GM10266 (cell line): ENCODE results near the gene BBS2.

Experiments
- DNase-seq: peaks from one replicate; pipeline ENCODE4 v3.0.0; 2012; ENCODE audit errors: extremely low spot score
- TF ChIP-seq, protein P1 (sequence below): IDR thresholded peaks from 2 replicates; pipeline ENCODE4 v1.5.1; 2012; ENCODE audit warnings: mild to moderate bottlenecking, low read depth; ENCODE audit not compliant: control insufficient read depth, insufficient read depth; ENCODE audit errors: missing control alignments

The BBS2 gene

DNA sequence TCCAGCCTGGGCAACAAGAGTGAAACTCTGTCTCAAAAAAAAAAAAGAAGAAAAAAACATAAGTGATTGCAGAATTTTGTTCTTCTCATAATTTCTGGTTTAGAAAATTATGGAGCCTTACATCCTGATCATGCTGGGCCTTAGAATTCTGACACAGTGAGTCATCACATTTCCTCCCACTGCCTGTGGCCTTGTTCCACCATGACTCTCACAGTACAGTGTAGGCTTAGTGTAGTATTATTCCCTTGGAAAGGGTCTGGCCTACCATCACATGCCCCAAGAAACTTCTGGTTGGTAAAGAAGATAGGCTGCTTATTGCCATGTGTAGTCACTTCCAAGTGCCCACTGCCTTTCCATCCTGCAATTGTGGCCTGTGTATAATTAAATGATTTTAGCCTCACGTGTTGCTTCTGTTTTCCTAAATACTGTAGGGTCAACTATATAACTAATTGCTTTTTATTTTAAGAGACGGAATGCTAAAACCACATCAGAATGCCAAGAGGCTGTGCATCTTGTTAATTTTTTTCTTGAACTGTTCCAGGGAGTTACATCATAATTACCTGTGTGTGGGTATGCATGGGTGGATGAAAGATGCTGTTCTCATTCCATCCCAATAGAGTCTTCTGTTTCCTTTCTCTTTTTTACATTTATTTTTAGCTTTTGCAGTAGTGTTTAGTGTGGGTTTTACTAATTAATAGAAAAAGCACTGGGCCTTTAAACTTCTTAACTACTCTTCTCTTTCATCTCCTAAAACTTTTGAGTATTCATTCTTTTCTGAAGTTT, 42.5 kb downstream of the BBS2 start:
- DNase-seq, result no peak
- TF ChIP-seq, protein P1, sequence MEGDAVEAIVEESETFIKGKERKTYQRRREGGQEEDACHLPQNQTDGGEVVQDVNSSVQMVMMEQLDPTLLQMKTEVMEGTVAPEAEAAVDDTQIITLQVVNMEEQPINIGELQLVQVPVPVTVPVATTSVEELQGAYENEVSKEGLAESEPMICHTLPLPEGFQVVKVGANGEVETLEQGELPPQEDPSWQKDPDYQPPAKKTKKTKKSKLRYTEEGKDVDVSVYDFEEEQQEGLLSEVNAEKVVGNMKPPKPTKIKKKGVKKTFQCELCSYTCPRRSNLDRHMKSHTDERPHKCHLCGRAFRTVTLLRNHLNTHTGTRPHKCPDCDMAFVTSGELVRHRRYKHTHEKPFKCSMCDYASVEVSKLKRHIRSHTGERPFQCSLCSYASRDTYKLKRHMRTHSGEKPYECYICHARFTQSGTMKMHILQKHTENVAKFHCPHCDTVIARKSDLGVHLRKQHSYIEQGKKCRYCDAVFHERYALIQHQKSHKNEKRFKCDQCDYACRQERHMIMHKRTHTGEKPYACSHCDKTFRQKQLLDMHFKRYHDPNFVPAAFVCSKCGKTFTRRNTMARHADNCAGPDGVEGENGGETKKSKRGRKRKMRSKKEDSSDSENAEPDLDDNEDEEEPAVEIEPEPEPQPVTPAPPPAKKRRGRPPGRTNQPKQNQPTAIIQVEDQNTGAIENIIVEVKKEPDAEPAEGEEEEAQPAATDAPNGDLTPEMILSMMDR, result no peak

DNA sequence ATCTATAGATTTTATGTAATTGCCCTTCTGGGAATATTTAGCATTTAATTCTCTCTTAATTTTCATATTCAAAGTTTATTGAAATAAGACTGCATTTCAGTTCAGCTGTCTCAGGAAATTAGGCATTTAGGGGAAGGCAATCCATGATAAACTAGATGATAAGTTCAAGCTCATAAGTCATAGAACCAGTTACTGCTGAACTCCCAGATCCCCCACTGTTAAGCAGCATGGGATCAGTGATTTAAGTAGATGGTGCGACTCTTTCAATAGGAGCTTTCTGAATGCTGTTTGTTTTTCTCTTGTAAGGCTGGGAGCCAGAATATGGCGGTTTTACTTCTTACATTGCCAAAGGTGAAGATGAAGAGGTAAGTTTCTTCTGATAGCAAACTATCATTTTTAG, 44.6 kb downstream of the BBS2 start:
- DNase-seq, result no peak
- TF ChIP-seq, protein P1, result no peak

DNA sequence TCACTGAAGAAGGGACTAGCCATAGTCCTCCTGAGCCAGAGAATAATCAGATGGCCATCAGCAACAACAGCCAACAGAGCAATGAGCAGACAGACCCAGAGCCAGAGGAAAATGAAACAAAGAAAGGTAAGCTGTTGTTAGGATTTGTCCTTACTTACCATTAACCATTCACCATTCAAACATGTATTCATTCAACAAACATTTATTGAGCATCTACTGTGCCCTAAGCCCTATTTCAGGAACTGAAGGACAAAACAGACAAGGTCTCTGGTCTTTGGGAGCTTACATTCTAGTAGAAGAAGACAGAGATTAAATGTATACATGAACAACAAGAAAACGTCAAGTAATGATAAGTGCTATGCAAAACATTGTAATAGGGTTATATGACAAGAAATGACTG, 49.2 kb downstream of the BBS2 start:
- TF ChIP-seq, protein P1, result no peak
- DNase-seq, result no peak

DNA sequence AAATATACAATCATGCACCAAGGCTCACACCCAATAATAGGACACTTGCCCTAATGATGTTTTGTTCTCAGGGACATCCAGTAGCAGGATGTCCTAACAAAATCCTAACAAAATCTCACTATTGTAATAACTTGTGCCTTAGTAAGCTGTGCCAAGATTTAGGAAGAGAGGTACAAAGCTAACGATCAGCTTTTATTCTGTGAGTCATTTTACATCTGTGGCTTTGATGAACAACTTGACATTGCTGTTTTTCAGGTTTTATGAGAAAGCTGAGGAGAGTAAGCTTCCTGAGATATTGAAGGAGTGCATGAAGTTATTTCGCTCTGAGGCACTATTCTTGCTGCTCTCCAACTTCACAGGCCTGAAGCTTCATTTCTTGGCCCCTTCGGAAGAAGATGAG, 49.6 kb downstream of the BBS2 start:
- DNase-seq, result no peak

DNA sequence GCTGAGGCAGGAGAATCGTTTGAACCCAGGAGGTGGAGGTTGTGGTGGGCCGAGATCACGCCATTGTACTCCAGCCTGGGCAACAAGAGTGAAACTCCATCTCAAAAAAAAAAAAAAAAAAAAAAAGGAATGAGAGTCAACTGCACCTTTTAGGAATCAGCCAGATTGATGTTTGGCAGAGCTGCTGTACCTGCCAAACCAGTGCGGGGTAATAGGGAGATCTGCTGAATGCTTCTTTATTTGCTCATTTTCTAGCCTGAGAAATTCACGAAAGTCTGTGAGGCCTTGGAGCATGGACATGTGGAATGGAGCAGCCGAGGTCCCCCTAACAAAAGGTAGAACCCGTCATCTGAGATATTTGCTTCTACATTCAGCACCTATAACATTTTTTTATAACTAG, 50.1 kb downstream of the BBS2 start:
- no peak for DNase-seq
- TF ChIP-seq, protein P1, result no peak

More for the DNA sequence above, 49.6 kb downstream of the BBS2 start:
- TF ChIP-seq, protein P1, result no peak

DNA sequence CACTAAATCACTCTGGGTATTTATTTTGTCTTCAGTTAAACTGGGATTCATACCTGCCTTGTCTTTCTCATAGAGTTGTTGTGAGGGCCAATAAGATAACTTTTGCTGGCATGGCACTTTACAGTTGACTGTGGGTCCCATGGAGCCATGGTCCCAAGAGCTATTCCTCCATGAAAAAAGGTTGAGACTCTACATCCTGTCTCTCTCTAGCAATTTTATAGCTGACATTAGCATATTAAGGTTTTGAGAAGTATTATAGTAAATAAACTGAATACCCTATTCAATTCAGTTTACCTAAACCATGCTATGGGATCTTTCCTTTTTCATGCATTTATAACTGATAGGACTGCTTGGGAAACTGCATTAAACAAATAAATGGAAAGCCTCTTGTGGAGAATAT, 51.0 kb downstream of the BBS2 start:
- TF ChIP-seq, protein P1, result no peak
- no peak for DNase-seq

DNA sequence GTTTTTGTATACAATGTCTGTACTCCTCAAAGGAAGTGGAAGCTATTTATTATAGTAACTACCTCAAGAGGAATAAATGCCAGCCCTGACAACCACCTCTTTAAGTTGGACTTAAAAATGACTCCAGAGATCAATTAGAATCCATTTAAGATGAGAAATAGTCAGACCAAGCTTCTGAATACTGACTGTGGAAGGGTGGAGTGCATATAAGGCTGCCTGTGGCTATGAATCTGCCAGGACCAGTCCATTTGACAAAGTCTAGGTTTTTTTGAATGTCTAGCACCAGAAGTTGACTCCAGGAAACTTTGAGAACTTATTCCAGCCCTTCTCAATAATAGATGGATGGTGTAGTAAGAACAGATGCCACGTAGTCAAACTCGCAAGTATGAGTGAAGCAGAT, 53.5 kb downstream of the BBS2 start:
- TF ChIP-seq, protein P1, result no peak
- no peak for DNase-seq
